Stimulated activated naive CD8-positive, alpha-beta T cell treated with anti-CD3 and anti-CD28 coated beads, Interleukin-15, Interleukin-2, amounts not matched to agents 100 ng/mL and 50 ng/mL, for 24 hours (primary cell): ENCODE data around the gene UTP20.

ENCODE experiments used
- H3K27ac Mint-ChIP-seq: one replicate; pipeline ENCODE4 v1.8.0; 2021; ENCODE audit warnings: mild to moderate bottlenecking, mixed read lengths
- H3K27me3 Mint-ChIP-seq: one replicate; pipeline ENCODE4 v1.8.0; 2021; ENCODE audit warnings: mixed read lengths
- H3K36me3 Mint-ChIP-seq: one replicate; pipeline ENCODE4 v1.8.0; 2021; ENCODE audit warnings: low read depth, mixed read lengths
- H3K4me1 Mint-ChIP-seq: one replicate; pipeline ENCODE4 v1.8.0; 2021; ENCODE audit warnings: low read depth, mixed read lengths
- H3K4me3 Mint-ChIP-seq: one replicate; pipeline ENCODE4 v1.8.0; 2021; ENCODE audit warnings: mild to moderate bottlenecking, mixed read lengths
- H3K9me3 Mint-ChIP-seq: one replicate; pipeline ENCODE4 v1.8.0; 2021; ENCODE audit warnings: mixed read lengths

Gene UTP20

DNA sequence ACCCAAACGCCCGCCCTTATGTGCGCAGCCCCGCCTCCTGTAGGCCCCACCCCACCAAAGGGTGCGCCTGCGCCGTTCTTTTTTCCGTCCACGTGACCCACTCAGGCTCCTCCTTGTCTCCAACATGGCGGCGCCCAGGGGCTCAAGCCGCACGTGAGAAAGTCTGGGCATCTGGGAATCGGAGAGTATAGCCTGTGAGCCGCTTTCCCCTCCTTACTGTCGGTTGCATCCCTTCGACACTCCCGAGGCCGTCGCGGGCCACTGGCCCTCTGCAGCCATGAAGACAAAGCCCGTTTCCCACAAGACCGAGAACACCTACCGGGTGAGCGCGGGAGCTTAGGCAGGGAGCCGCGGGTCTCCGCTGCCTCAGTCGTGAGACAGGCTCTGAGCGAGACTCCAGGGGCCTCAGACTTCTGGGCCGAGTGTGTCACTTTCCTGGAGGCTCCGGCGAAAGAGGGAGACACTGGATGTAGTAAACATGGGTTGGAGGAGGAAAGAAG lies at the start of gene UTP20:
UTP20 (plus strand) TSS at position 100 of the 500 bp plus-strand sequence; CDS start at position 278, 178 bp downstream.
- H3K4me3 Mint-ChIP-seq, result peak within 1 kb of the TSS; percentile 94
- H3K9me3 Mint-ChIP-seq, result no peaks in the 10 kb centered on the region
- H3K4me1 Mint-ChIP-seq, result peaks cover 25% of the 10 kb centered on the region
- peaks cover 25% of the 10 kb centered on the region for H3K27me3 Mint-ChIP-seq
- peak within 1 kb of the TSS; percentile 91 for H3K27ac Mint-ChIP-seq
- H3K36me3 Mint-ChIP-seq, result peaks cover 25% of the 10 kb centered on the region

DNA sequence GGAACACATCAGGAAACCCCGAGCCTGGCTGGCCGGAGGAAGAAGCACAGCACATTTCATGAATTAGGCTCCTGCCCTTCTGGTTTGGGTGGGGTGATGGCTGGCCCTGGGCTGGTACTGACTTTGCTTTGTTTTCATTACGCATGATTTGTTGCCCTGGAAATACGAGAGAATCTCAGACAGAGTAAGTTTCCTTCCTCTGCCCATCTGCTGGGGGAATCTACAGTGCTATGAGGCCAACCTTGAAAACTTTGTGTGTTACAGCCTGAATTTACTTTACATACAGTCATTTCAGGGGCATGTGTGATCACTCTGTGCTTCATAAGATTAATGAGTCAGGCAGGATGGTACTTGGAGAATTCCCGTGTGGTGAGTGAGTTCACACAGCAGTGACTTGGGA lies 49.4 kb upstream of the UTP20 start:
- peaks cover 15% of the 10 kb centered on the region for H3K27me3 Mint-ChIP-seq
- no peak overlapping the region for H3K4me3 Mint-ChIP-seq
- H3K36me3 Mint-ChIP-seq, result no peaks in the 10 kb centered on the region
- no peaks in the 10 kb centered on the region for H3K4me1 Mint-ChIP-seq
- no peaks in the 10 kb centered on the region for H3K9me3 Mint-ChIP-seq
- no peak overlapping the region for H3K27ac Mint-ChIP-seq

DNA sequence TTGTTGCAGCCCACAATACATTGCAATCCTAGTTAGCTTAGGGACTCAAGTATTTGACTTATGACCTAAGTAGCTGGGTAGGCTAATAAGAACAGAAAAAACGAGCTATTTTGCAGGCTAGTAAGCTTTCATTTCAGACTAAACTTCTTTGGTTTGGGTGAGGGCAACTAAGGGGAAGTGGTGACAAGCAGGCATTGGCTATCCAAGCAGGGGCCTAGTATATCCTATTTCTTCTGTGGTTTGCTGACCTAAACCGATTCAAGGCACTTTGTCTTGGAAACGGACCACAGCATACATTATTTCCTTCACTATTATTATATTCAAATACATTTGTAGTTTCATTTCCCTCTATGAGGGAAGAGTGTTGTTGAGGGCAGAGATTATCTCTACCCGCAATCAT lies 48.3 kb upstream of the UTP20 start:
- Mint-ChIP-seq H3K4me1 (no peaks in the 10 kb centered on the region), H3K4me3 (no peak overlapping the region), H3K27ac (no peak overlapping the region), H3K27me3 (peaks cover 10% of the 10 kb centered on the region), H3K9me3 (no peaks in the 10 kb centered on the region), H3K36me3 (no peaks in the 10 kb centered on the region)

DNA sequence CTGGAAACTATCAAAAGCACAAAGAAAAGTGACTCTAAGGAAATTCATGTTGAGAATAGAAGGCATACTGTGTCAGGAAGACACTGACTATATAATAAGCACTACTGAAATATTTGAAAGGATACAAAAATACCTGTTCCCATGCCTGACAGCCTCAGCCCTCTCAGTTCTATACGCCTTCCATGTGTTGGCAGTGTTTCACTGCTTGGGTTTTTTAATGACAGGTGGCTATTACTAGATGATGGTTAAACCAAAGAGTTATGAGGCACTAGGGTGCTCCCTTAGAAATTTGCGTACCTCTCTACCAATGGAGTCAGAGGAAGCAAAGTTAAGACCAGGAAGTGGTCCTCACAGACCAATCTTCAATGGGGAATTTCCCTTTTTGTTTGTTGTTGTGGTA lies 44.2 kb upstream of the UTP20 start:
- Mint-ChIP-seq H3K4me1 (no peaks in the 10 kb centered on the region), H3K27me3 (peaks cover 16% of the 10 kb centered on the region), H3K27ac (no peak overlapping the region), H3K4me3 (no peak overlapping the region), H3K9me3 (no peaks in the 10 kb centered on the region), H3K36me3 (no peaks in the 10 kb centered on the region)

DNA sequence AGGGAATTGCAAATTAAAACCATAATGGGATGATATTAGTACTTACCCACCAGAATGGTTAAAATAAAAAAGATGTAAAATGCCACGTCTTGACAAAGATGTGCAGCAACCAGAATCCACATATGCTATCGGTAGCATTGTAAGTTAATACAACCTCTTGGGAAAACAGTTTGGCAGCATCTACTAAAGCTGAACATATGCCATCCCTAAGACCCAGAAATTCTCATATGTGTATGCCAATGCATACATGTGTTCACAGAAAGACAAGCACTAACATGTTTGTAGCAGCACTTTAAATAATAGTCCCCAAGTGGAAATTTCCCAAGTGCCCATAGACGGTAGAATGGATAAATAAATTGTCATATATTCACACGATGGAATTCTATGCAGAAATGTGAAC lies 41.6 kb upstream of the UTP20 start:
- Mint-ChIP-seq H3K9me3 (no peaks in the 10 kb centered on the region), H3K36me3 (no peaks in the 10 kb centered on the region), H3K27me3 (peaks cover 13% of the 10 kb centered on the region), H3K4me1 (no peaks in the 10 kb centered on the region), H3K27ac (no peak overlapping the region), H3K4me3 (no peak overlapping the region)

DNA sequence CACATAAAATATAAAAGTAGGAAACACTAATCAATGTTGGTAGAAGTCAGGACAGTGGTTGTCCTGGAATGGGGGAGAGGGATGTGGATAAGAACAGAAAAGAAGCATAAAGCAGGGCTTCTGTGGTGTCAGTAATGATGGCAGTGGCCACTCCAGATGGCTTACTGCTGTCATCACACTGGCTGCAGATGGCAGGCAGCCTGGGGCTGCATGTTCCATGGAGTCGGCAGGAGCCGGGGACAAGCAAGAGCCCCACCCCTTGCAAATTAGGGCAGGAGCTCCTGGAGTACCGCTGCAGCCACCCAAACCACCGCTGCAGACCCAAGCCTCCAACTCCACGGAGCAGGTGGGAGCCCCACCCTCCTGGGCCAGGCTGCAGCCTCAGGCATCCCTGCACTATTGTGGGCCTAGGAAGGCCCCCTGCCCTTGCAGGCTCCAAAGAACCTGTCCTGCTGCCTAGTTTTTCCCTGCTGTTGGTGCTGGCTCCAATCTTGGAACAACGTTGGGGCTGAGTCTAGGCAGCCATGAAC lies 41.0 kb upstream of the UTP20 start:
- H3K4me1 Mint-ChIP-seq, result no peaks in the 10 kb centered on the region
- H3K27ac Mint-ChIP-seq, result no peak overlapping the region
- H3K36me3 Mint-ChIP-seq, result no peaks in the 10 kb centered on the region
- H3K4me3 Mint-ChIP-seq, result no peak overlapping the region
- peaks cover 10% of the 10 kb centered on the region for H3K27me3 Mint-ChIP-seq
- H3K9me3 Mint-ChIP-seq, result no peaks in the 10 kb centered on the region

DNA sequence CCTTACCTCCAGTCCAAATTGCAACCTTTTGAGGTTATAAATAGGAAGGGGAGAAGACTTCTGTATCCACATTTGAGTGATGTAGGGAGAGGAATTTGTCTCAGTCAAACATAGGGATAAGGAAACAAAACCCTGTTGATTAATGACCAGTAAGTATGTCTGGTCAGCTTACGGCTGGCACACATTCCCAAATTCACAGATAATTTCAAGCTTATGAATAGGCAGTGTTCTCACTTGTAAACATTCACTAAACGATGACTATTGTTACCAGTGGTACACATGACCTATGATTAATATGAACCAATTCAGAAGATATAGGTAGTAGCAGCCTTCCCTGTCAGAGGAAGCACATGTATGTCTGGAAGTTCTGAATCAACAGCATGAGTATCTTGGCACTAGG lies 36.8 kb upstream of the UTP20 start:
- no peaks in the 10 kb centered on the region for H3K9me3 Mint-ChIP-seq
- H3K36me3 Mint-ChIP-seq, result no peaks in the 10 kb centered on the region
- H3K27me3 Mint-ChIP-seq, result peaks cover 8% of the 10 kb centered on the region
- no peaks in the 10 kb centered on the region for H3K4me1 Mint-ChIP-seq
- no peak overlapping the region for H3K4me3 Mint-ChIP-seq
- H3K27ac Mint-ChIP-seq, result no peak overlapping the region

DNA sequence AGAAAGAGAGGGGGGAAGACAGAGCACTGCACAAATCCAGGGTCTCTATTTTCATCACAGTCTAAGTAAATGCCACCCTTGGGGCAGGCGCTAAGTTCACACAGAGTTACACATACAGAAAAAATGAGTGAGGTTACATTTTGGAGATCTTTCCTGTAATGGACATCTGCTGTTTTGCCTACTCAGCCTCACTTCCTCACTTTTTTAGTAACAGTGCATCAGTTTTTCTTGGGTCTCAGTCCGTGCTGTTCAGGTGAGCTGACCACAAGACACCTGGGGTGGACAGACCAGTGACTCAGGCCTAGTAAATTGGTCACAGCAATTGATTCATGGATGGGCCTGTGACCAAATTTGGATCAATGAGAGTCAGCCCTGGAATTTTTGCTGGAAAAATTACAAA lies 36.3 kb upstream of the UTP20 start:
- H3K27me3 Mint-ChIP-seq, result peaks cover 6% of the 10 kb centered on the region

DNA sequence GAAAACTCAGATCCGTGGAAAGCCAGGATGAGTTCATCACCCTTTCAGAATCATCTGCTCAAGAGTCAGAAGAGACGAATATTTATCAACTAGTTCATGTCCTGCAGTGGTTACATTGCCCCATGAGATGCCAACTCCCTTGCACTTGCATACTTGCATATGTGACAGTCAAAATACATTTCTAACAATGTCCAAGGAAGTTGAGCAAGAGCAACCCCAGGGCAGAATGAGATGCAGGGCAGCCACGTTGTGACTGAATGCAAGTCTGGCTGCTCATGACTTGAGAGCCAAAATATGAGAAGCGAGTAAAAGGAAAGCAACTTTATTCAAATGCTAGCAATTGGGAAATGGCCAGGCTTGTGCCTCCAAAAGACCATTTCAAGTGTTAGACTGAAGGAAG lies 23.6 kb upstream of the UTP20 start:
- H3K4me3 Mint-ChIP-seq, result no peak overlapping the region
- H3K4me1 Mint-ChIP-seq, result no peaks in the 10 kb centered on the region
- no peaks in the 10 kb centered on the region for H3K9me3 Mint-ChIP-seq
- no peak overlapping the region for H3K27ac Mint-ChIP-seq
- peaks cover 8% of the 10 kb centered on the region for H3K27me3 Mint-ChIP-seq
- no peaks in the 10 kb centered on the region for H3K36me3 Mint-ChIP-seq

More for the DNA sequence above, 36.3 kb upstream of the UTP20 start:
- Mint-ChIP-seq H3K4me1 (no peaks in the 10 kb centered on the region), H3K4me3 (no peak overlapping the region), H3K9me3 (no peaks in the 10 kb centered on the region), H3K36me3 (no peaks in the 10 kb centered on the region), H3K27ac (no peak overlapping the region)

DNA sequence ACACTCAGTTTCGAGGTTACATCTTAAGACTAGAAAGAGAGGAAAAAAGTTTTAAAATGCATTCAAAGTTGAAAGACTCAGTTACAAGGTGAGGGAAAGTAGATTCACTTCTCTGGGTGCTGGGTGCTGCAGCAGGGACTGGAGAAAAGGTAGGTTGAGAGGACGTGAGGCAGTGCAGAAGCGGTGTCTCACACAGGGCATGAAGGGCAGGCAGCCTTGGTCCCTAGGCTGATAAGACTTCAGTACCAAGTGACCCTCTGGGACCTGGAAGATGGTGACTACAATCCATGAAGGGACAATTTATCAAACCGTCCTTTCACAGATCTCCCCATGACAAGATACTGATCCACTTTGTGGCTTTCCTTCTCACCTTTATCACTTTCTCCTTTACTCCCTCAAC lies 22.5 kb upstream of the UTP20 start:
- Mint-ChIP-seq H3K36me3 (no peaks in the 10 kb centered on the region), H3K4me3 (no peak overlapping the region)

DNA sequence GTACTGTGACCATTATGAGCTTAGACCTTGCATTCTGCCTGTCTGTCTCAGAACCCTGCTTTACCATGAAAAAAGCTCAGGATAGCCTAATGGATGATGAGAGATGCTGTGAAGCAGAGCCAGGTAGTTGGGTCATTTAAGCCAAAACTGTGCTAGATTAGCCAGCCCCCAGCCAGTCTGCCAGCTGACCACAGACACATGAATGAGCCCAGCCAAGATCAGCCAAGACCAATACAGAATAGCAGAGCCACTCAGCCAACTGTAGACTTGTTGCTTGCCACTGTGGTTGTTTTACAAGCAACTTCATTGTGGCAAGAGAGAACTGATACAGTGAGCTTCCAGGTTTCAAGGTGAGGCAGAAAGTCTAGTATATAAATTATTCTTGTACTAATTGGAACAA lies 12.8 kb upstream of the UTP20 start:
- Mint-ChIP-seq H3K4me1 (no peaks in the 10 kb centered on the region), H3K27ac (no peak overlapping the region), H3K36me3 (no peaks in the 10 kb centered on the region), H3K27me3 (peaks cover 37% of the 10 kb centered on the region), H3K4me3 (no peak overlapping the region), H3K9me3 (no peaks in the 10 kb centered on the region)

More for the DNA sequence above, 22.5 kb upstream of the UTP20 start:
- Mint-ChIP-seq H3K9me3 (no peaks in the 10 kb centered on the region), H3K27me3 (peaks cover 8% of the 10 kb centered on the region), H3K27ac (no peak overlapping the region), H3K4me1 (no peaks in the 10 kb centered on the region)

DNA sequence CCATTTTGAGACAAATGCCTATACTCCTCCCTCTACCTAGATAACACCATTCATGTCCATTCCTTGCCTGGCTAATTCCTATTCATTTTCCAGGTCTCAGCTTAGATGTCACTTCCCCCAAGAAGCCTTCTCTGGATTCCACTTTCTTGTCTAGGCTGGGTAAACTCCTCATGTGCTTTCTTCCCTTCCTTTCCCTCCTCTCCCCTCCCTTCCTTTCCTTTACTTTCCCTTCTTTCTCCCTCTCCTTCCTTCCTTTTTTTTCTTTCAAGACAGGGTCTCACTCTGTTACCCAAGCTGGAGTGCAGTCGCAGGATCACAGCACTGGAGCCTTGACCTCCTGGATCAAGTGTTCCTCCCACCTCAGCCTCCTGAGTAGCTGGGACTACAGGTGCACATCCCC lies 3.5 kb upstream of the UTP20 start:
- Mint-ChIP-seq H3K4me3 (no peak overlapping the region), H3K27ac (no peak overlapping the region), H3K4me1 (peaks cover 8% of the 10 kb centered on the region), H3K36me3 (peaks cover 3% of the 10 kb centered on the region), H3K27me3 (peaks cover 44% of the 10 kb centered on the region), H3K9me3 (no peaks in the 10 kb centered on the region)

DNA sequence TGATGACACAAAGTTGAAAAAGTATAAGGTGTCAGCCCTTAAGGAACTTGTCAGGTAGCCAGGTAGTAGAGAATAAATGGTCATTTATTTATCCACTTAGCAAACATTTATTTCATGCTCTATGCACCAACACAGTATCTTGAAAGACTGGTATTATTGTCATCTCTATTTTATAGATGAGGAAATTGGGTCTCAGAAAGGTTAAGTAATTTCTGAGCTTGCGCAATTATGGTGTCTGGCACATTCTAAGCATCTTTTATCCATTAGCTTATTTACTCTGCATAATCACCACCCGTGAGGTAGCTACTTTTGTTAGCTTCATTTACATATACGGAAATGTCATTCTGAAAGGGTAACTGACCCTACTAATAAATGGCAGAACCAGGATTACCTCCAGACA lies 2.5 kb upstream of the UTP20 start:
- peaks cover 36% of the 10 kb centered on the region for H3K27me3 Mint-ChIP-seq

DNA sequence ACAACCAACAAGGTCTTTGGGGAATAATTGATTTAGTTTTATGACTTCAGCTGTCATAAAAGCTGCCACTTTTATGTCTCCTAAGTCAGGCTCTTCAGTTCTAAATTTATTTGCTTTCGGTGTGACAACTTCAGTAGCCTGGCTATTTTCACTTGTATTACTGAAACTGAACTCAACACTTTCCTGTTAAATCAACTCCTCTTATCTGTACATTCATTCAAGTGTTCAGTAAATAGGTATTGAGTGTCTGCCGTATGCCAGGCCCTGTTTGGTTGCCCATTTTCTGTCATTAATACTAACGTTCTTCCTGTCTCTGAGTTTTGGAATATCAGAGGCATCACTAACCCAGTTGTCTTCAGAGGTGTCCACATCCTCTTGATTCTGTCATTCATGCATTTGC lies 7.5 kb downstream of the UTP20 start:
- Mint-ChIP-seq H3K27me3 (no peaks in the 10 kb centered on the region), H3K4me1 (peaks cover 10% of the 10 kb centered on the region), H3K4me3 (no peak overlapping the region), H3K27ac (no peak overlapping the region), H3K9me3 (no peaks in the 10 kb centered on the region), H3K36me3 (peaks cover 74% of the 10 kb centered on the region)

More for the DNA sequence above, 2.5 kb upstream of the UTP20 start:
- Mint-ChIP-seq H3K4me3 (no peak overlapping the region), H3K4me1 (peaks cover 16% of the 10 kb centered on the region), H3K9me3 (no peaks in the 10 kb centered on the region), H3K36me3 (peaks cover 11% of the 10 kb centered on the region), H3K27ac (no peak overlapping the region)

DNA sequence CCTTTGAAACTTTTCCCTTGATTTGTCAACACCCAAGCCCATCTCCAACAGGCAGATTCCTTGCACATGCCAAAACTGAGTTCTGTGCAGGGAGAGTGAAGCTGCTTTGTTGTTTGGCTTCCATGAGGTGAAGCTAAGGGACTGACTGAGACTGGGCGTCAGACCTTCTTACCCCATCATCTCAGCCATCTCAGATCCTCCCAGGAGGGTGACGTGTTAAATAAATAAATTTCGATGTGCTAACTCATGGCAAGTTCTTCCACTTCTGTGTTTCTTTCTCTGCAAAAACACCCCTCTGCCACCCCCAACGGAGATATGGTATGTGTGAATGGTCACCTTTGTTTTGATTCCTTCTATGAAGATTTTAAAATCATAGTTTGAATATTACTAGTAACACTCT lies 17.8 kb downstream of the UTP20 start:
- Mint-ChIP-seq H3K36me3 (peaks cover 75% of the 10 kb centered on the region), H3K4me3 (no peak overlapping the region), H3K27me3 (no peaks in the 10 kb centered on the region), H3K4me1 (no peaks in the 10 kb centered on the region), H3K27ac (no peak overlapping the region), H3K9me3 (no peaks in the 10 kb centered on the region)

DNA sequence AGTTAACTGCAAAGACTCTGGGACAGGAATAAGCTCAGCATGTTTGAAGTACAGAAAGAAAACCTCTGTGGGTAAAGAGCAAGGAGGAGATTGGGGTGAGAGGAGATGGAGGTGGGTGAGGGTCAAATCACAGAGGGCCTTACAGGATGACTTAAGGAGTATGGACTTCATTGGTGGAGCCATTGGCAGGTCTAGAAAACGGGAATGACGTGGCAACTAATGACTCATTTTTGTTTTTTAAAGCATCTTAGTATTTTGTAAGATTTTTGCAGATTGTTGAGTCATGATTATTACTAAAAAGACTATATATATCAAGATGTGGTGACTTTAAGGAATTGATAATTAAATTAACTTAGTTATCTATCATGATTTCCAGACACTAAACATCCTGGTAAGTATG lies 18.5 kb downstream of the UTP20 start:
- H3K27me3 Mint-ChIP-seq, result no peaks in the 10 kb centered on the region
- H3K36me3 Mint-ChIP-seq, result peaks cover 77% of the 10 kb centered on the region
- H3K4me1 Mint-ChIP-seq, result no peaks in the 10 kb centered on the region
- no peak overlapping the region for H3K4me3 Mint-ChIP-seq
- H3K9me3 Mint-ChIP-seq, result no peaks in the 10 kb centered on the region
- no peak overlapping the region for H3K27ac Mint-ChIP-seq
